ENCODE measurements around the gene MVP. TPM values are rescaled to one million over a fixed set of nuclear protein-coding genes. Genes with fewer than 3 reads are reported as not detected.

MVP gene
- total RNA-seq, 3 donors from 2014 or later: 307 to 552 (median 529) TPM

- ATAC-seq (no peak), DNase-seq (peak; percentile 33 to 74 (median 57))
- TF ChIP-seq CTCF (IDR thresholded peaks at IDR 0.05): no peak
- H3K9me3 ChIP-seq: no peaks in the 10 kb centered on the region
- no peaks in the 10 kb centered on the region for H3K36me3 ChIP-seq (ENCODE audit: low read depth)
- H3K4me1 ChIP-seq (ENCODE audit: low read depth): peaks cover 56% of the 10 kb centered on the region
- no peak overlapping the region for H3K4me3 ChIP-seq
- intact Hi-C loops (cut with DNase I, micrococcal nuclease): no loop called here
Observed at GRCh38 chr16:29809850-29810698, 10.2 kb upstream of the MVP start.

GRCh38 chr16:29810699-29811169, 9.5 kb upstream of the MVP start:
- peak in 1 of 3 donors; percentile 53 for DNase-seq
- H3K4me3 ChIP-seq: no peak overlapping the region
- peaks cover 60% of the 10 kb centered on the region for H3K4me1 ChIP-seq (ENCODE audit: low read depth)
- intact Hi-C loops (cut with DNase I, micrococcal nuclease): no loop called here
- no peaks in the 10 kb centered on the region for H3K36me3 ChIP-seq (ENCODE audit: low read depth)
- H3K9me3 ChIP-seq: no peaks in the 10 kb centered on the region
- no peak for ATAC-seq
- TF ChIP-seq CTCF (IDR thresholded peaks at IDR 0.05): no peak

- TF ChIP-seq CTCF (IDR thresholded peaks at IDR 0.05): no peak
- peak overlapping the region; percentile 6 for H3K4me3 ChIP-seq
- H3K9me3 ChIP-seq: no peaks in the 10 kb centered on the region
- no peaks in the 10 kb centered on the region for H3K36me3 ChIP-seq (ENCODE audit: low read depth)
- ATAC-seq (peak; percentile 60), DNase-seq (peak; percentile 95 to 97 (median 96))
- intact Hi-C loops (cut with DNase I, micrococcal nuclease): no loop called here
- H3K4me1 ChIP-seq (ENCODE audit: low read depth): peaks cover 60% of the 10 kb centered on the region
Observed at GRCh38 chr16:29811170-29811895, 8.9 kb upstream of the MVP start.

GRCh38 chr16:29811896-29812665, 8.2 kb upstream of the MVP start, which contains the start of gene PRRT2:
Gene PRRT2 (plus strand): TSS chr16:29812193. CDS start chr16:29813055, 862 bp downstream.
- Histone ChIP-seq H3K4me1 (ENCODE audit: low read depth) (peaks cover 62% of the 10 kb centered on the region), H3K9me3 (no peaks in the 10 kb centered on the region), H3K36me3 (ENCODE audit: low read depth) (no peaks in the 10 kb centered on the region), H3K4me3 (peak within 1 kb of the TSS; percentile 6)
- no peak for TF ChIP-seq CTCF (IDR thresholded peaks at IDR 0.05)
- intact Hi-C loops (cut with DNase I, micrococcal nuclease): no loop called here
- DNase-seq (peak; percentile 59 to 78 (median 76)), ATAC-seq (no peak)
